Endothelial cell (in vitro differentiated cells): ENCODE results near the gene NACAD. TPM values are rescaled to one million over a fixed set of nuclear protein-coding genes. Genes with fewer than 3 reads are reported as not detected.

Experiments used
- DNase-seq: peaks from one replicate; pipeline ENCODE4 v3.0.0; 2021; ENCODE audit warnings: low spot score
- H3K27ac Mint-ChIP-seq: one replicate; pipeline ENCODE4 v1.8.0; 2021; ENCODE audit warnings: mixed read lengths, inconsistent platforms; ENCODE audit not compliant: unreplicated experiment
- H3K27me3 Mint-ChIP-seq: one replicate; pipeline ENCODE4 v1.8.0; 2021; ENCODE audit warnings: mild to moderate bottlenecking, moderate library complexity, mixed read lengths, inconsistent platforms; ENCODE audit not compliant: unreplicated experiment
- H3K36me3 Mint-ChIP-seq: one replicate; pipeline ENCODE4 v1.8.0; 2021; ENCODE audit warnings: mild to moderate bottlenecking, low read depth, mixed read lengths, inconsistent platforms; ENCODE audit not compliant: unreplicated experiment
- H3K4me1 Mint-ChIP-seq: one replicate; pipeline ENCODE4 v1.8.0; 2021; ENCODE audit warnings: mild to moderate bottlenecking, mixed read lengths, inconsistent platforms; ENCODE audit not compliant: unreplicated experiment
- H3K4me3 Mint-ChIP-seq: one replicate; pipeline ENCODE4 v1.8.0; 2021; ENCODE audit warnings: mild to moderate bottlenecking, mixed read lengths, inconsistent platforms; ENCODE audit not compliant: unreplicated experiment
- H3K9me3 Mint-ChIP-seq: one replicate; pipeline ENCODE4 v1.8.0; 2021; ENCODE audit warnings: mixed read lengths, inconsistent platforms; ENCODE audit not compliant: unreplicated experiment
- total RNA-seq: library from RNA; stranded (reverse); fragmentation: NEBNext Ultra II Directional; extraction: Animal tissue kit (Norgen Biotek cat#: 25700); gene quantifications from one replicate; pipeline ENCODE4 v1.2.1, GENCODE V29; 2021; ENCODE audit not compliant: unreplicated experiment
- TF ChIP-seq, protein P1 (sequence below): fragments of 200-600 bp; sonication (generic); IDR thresholded peaks from one replicate; pipeline ENCODE4 v1.5.0; 2021; ENCODE audit warnings: antibody characterized with exemption; ENCODE audit not compliant: unreplicated experiment

NACAD gene
- total RNA-seq, 1 donor from 2014 or later: 3.5 TPM

DNA sequence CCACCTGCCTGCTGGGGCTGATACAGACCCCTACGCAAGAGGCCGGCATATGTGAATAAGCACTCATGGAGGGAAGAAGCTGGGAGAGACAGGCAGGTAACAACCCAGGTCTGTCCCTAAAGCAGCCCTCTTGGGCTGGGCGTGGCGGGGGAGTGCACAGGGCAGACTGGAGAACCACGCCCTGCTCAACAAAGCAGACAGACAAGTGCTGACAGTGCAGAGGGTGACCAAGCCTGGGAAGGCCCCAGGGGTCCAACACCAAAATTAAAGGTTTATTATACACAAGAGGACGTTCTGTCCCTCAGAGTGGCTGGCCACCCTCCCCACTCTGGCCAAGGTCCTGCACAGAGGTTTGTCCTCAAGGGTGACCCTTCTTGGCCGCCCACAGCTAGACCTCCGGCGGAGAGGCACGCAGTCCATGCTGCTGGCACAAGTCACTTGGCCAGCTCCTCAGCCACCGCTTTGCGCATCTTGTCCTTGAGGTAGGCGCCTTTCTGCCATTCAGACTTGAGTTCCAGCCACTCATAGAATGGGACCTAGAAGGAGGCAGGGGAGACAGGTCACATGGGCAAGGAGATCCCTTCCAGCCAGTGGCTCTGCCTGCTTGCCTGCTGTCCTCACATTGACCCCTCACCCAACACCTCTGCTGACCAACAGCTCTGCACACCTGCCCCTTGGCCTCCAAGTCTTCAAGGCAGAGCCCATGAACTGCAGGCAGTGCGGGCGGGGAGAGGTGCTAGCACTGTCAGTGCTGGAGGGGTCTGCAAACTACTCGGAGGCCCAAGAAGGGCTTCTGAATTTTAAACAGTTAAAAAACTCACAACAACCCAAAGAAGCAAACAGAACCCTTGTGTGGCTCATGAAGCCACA, 11.4 kb upstream of the NACAD start:
- no peaks in the 10 kb centered on the region for H3K4me1 Mint-ChIP-seq
- TF ChIP-seq, protein P1, sequence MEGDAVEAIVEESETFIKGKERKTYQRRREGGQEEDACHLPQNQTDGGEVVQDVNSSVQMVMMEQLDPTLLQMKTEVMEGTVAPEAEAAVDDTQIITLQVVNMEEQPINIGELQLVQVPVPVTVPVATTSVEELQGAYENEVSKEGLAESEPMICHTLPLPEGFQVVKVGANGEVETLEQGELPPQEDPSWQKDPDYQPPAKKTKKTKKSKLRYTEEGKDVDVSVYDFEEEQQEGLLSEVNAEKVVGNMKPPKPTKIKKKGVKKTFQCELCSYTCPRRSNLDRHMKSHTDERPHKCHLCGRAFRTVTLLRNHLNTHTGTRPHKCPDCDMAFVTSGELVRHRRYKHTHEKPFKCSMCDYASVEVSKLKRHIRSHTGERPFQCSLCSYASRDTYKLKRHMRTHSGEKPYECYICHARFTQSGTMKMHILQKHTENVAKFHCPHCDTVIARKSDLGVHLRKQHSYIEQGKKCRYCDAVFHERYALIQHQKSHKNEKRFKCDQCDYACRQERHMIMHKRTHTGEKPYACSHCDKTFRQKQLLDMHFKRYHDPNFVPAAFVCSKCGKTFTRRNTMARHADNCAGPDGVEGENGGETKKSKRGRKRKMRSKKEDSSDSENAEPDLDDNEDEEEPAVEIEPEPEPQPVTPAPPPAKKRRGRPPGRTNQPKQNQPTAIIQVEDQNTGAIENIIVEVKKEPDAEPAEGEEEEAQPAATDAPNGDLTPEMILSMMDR: no peak
- no peaks in the 10 kb centered on the region for H3K9me3 Mint-ChIP-seq
- no peaks in the 10 kb centered on the region for H3K27me3 Mint-ChIP-seq
- no peak overlapping the region for H3K27ac Mint-ChIP-seq
- H3K36me3 Mint-ChIP-seq: peaks cover 11% of the 10 kb centered on the region
- DNase-seq: no peak
- no peak overlapping the region for H3K4me3 Mint-ChIP-seq

DNA sequence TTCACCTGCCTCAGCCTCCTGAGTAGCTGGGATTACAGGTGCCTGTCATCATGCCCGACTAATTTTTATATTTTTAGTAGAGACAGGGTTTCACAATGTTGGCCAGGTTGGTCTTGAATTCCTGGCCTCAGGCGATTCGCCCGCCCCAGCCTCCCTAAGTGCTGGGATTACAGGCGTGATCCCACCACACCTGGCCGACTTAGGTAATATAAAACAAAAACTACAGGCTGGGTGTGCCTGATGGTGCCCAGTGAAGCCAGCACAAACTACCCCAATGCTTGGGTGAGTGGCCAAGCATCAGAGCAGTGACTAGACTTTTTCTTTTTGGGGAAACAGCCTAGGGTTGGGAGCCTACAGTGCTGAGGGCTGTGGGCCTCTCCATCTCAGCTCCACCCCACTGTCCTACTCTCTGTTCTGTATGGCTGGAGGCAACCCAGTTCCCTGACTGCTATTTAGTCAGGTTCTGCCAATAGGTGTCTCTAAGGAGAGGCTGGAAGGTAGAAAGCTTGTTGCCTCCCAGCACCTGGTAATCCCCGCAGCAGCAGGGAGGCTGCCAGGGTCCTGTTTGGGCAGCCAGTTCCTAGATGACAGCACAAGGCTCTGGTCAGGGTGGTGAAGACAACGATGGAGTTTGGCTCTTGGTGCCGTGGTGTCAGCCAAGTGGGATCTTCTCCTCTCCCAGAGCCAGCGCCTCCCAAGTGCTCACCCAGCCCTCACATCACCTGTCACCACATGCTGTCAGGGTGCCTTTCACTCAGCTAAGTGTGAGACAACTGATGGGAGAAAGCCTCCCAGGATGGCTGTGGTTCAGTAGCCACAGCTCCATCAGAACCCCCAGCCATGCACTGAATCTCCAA, 10.4 kb upstream of the NACAD start:
- Mint-ChIP-seq H3K36me3 (peaks cover 11% of the 10 kb centered on the region), H3K27me3 (no peaks in the 10 kb centered on the region), H3K9me3 (no peaks in the 10 kb centered on the region), H3K4me3 (no peak overlapping the region), H3K27ac (no peak overlapping the region), H3K4me1 (no peaks in the 10 kb centered on the region)
- no peak for DNase-seq
- TF ChIP-seq, protein P1: no peak

DNA sequence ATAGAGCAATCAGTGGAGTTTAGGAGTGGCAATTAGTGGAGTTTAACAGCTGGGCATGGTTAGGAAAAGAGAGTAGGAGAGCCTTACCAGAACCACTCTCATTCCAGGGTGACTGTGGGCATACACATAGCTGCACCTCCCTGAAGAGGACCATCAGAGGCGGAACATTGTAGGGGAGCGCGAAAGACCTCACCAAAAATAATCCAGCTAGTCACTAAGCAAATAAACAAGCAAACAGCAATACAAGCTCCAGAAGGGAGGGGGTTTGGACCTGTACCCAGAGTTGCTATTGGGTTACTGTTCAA, 4.1 kb upstream of the NACAD start:
- no peak for DNase-seq
- H3K27ac Mint-ChIP-seq: no peak overlapping the region
- no peak overlapping the region for H3K4me3 Mint-ChIP-seq
- no peaks in the 10 kb centered on the region for H3K9me3 Mint-ChIP-seq
- peaks cover 4% of the 10 kb centered on the region for H3K36me3 Mint-ChIP-seq
- TF ChIP-seq, protein P1: no peak
- peaks cover 10% of the 10 kb centered on the region for H3K4me1 Mint-ChIP-seq
- peaks cover 3% of the 10 kb centered on the region for H3K27me3 Mint-ChIP-seq

- peaks cover 10% of the 10 kb centered on the region for H3K4me1 Mint-ChIP-seq
Observed at GRCh38 chr7:45092100-45092930, 3.5 kb upstream of the NACAD start.

More at GRCh38 chr7:45092100-45092930, 3.5 kb upstream of the NACAD start:
- TF ChIP-seq, protein P1: no peak
- DNase-seq: no peak
- H3K27ac Mint-ChIP-seq: no peak overlapping the region
- no peak overlapping the region for H3K4me3 Mint-ChIP-seq
- peaks cover 5% of the 10 kb centered on the region for H3K27me3 Mint-ChIP-seq
- no peaks in the 10 kb centered on the region for H3K9me3 Mint-ChIP-seq
- H3K36me3 Mint-ChIP-seq: peaks cover 4% of the 10 kb centered on the region
